ENCODE data around the gene SGO2. TPM values are rescaled to one million over a fixed set of nuclear protein-coding genes. Genes with fewer than 3 reads are reported as not detected.

The SGO2 gene
- total RNA-seq, 1 donor from 2014 or later, result 19.9 TPM

DNA sequence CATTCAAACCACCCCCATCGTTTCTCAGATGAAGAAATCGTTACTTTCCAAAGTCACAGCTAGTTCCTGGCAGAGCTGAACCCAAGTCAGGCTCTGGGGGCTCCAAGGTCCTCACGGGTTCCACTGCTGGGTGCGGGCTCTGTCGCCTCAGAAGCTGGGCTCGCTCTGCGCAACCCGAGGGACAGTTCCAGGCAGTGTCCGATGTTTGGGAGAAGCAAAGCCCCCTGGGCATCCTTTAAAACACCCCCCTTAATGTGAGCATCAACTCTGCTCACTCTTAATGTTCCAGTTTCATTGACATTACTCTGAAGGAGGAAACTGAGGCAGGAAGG is 60.6 kb downstream of the SGO2 start:
- no peaks in the 10 kb centered on the region for H3K9me3 Mint-ChIP-seq
- H3K27ac Mint-ChIP-seq, result peak overlapping the region; percentile 44

DNA sequence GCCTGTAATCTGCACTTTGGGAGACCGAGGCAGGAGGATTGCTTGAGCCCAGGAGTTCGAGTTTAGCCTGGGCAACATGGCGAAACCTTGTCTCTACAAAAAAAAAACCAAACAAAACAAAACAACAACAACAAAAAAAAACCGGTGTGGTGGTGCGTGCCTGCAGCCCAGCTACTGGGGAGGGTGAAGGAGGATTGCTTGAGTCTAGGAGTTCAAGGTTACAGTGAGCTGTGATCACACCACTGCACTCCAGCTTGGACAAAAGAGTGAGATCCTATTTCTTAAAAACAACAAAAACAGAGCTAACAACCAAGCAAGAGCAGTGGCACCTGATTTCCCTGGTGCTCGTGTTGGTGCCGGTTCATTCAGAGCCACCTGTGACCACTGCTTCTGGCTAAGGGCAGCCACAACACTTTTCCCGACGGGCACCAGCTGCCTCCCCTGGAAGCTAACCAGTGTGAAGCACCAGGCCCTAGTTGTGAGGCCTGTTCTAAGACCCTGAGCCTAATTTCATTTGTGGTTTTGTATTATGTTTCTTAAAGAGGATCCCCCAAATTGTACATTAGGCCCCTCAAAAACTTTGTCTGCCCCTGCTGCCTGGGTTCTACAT is 61.1 kb downstream of the SGO2 start:
- Mint-ChIP-seq H3K36me3 (no peaks in the 10 kb centered on the region), H3K4me1 (ENCODE audit: unreplicated experiment) (peaks cover 8% of the 10 kb centered on the region), H3K27ac (no peak overlapping the region), H3K4me3 (peak overlapping the region; percentile 22), H3K27me3 (peaks cover 51% of the 10 kb centered on the region), H3K9me3 (no peaks in the 10 kb centered on the region)
- TF ChIP-seq, protein P1, sequence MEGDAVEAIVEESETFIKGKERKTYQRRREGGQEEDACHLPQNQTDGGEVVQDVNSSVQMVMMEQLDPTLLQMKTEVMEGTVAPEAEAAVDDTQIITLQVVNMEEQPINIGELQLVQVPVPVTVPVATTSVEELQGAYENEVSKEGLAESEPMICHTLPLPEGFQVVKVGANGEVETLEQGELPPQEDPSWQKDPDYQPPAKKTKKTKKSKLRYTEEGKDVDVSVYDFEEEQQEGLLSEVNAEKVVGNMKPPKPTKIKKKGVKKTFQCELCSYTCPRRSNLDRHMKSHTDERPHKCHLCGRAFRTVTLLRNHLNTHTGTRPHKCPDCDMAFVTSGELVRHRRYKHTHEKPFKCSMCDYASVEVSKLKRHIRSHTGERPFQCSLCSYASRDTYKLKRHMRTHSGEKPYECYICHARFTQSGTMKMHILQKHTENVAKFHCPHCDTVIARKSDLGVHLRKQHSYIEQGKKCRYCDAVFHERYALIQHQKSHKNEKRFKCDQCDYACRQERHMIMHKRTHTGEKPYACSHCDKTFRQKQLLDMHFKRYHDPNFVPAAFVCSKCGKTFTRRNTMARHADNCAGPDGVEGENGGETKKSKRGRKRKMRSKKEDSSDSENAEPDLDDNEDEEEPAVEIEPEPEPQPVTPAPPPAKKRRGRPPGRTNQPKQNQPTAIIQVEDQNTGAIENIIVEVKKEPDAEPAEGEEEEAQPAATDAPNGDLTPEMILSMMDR (conservative IDR thresholded peaks at IDR 0.05), result no peak
- DNase-seq (ENCODE audit: extremely low spot score, unreplicated experiment), result no peak

More for the DNA sequence above, 60.6 kb downstream of the SGO2 start:
- TF ChIP-seq, protein P1 (conservative IDR thresholded peaks at IDR 0.05), result no peak
- Mint-ChIP-seq H3K36me3 (no peaks in the 10 kb centered on the region), H3K4me1 (ENCODE audit: unreplicated experiment) (peaks cover 8% of the 10 kb centered on the region), H3K4me3 (peak overlapping the region; percentile 90), H3K27me3 (peaks cover 48% of the 10 kb centered on the region)
- no peak for DNase-seq (ENCODE audit: extremely low spot score, unreplicated experiment)

DNA sequence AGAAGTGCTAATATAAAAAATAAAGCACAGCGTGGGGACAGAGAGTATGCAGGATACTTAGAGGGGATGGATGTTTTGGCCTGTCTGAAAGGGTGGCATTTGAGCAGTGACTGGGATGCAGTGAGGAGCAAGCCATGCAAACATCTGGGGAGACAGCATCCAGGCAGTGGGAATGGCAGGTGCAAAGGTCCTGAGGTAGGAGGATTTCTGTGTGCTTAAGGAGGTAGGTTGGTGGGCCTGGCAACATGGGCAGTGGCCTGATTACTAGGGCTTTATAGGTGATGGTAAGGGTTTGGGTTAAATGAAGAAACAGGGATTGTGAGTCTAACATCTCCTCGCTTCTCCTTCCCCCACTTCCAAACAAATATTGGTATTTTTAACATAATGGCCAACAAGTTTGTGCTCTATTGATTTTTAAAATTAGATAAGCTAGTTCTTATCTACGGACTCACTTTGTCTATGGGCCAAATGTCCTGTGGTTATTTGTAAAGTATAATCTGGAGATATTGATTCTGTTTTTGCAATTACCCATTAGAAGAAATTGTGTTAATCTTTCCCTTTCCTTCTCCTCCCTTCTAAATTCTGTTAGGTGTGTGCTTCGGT is 62.2 kb downstream of the SGO2 start:
- H3K36me3 Mint-ChIP-seq, result no peaks in the 10 kb centered on the region
- H3K4me3 Mint-ChIP-seq, result peak overlapping the region; percentile 6
- H3K27me3 Mint-ChIP-seq, result peaks cover 51% of the 10 kb centered on the region
- no peak for DNase-seq (ENCODE audit: extremely low spot score, unreplicated experiment)
- TF ChIP-seq, protein P1 (conservative IDR thresholded peaks at IDR 0.05), result no peak
- H3K9me3 Mint-ChIP-seq, result no peaks in the 10 kb centered on the region
- H3K27ac Mint-ChIP-seq, result no peak overlapping the region
- peaks cover 8% of the 10 kb centered on the region for H3K4me1 Mint-ChIP-seq (ENCODE audit: unreplicated experiment)

DNA sequence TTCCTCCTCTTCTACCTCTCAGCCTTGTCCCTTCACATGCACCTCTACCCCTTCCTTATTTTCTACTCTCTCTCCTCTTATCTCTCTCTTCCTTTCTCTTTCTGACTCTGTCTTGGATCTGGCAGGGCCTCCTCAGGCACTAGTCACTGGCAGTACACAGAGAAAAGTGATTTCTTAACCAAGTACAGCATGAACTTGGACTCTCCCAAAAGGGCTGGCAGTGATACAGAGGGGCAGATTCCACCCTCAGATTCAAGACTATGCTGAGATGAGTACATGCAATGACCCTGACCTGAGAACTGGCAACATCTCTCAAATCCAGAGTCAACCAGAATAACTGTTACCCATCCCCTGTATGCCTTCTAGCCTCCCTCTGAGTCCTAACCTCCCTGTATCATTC is 64.1 kb downstream of the SGO2 start:
- Mint-ChIP-seq H3K36me3 (no peaks in the 10 kb centered on the region), H3K4me1 (ENCODE audit: unreplicated experiment) (peaks cover 8% of the 10 kb centered on the region), H3K27me3 (peaks cover 49% of the 10 kb centered on the region), H3K27ac (no peak overlapping the region), H3K9me3 (no peaks in the 10 kb centered on the region), H3K4me3 (no peak overlapping the region)
- no peak for DNase-seq (ENCODE audit: extremely low spot score, unreplicated experiment)
- TF ChIP-seq, protein P1 (conservative IDR thresholded peaks at IDR 0.05), result no peak

DNA sequence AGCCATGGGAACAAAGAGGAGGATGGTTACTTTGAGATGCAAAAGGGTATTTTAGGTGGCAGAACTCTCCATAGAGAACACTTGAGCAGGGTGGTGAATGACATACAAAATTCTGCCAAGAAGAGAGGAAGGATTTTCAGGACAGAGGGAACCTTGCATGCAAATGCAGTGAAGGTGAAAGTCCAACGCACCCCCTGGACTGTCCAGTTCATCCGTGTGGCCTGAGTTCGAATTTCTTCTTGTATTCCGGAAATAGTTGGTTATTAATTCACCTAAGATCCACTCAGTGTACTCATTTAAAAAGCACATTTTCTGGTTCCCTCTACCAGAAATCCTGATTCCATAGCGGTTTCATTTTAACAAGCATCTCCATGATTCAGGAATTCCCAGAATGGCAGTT is 65.3 kb downstream of the SGO2 start:
- Mint-ChIP-seq H3K4me1 (ENCODE audit: unreplicated experiment) (peaks cover 2% of the 10 kb centered on the region), H3K4me3 (no peak overlapping the region), H3K27me3 (peaks cover 45% of the 10 kb centered on the region), H3K9me3 (peaks cover 4% of the 10 kb centered on the region), H3K27ac (no peak overlapping the region), H3K36me3 (no peaks in the 10 kb centered on the region)
- no peak for DNase-seq (ENCODE audit: extremely low spot score, unreplicated experiment)
- TF ChIP-seq, protein P1 (conservative IDR thresholded peaks at IDR 0.05), result no peak
